ENCODE results near the gene GDPD4.

Gene GDPD4

GRCh38 chr11:77189588-77190210, 111.8 kb downstream of the GDPD4 start:
- DNase-seq (ENCODE audit: low read depth in 3 of 3) = no peak

- no peak for DNase-seq (ENCODE audit: low read depth in 3 of 3)
Measured at GRCh38 chr11:77188633-77189491, 112.6 kb downstream of the GDPD4 start.

- DNase-seq (ENCODE audit: low read depth in 3 of 3) = peak; percentile 40 to 54 (median 42)
Measured at GRCh38 chr11:77187776-77188632, 113.5 kb downstream of the GDPD4 start.

GRCh38 chr11:77187111-77187750, 114.3 kb downstream of the GDPD4 start:
- DNase-seq (ENCODE audit: low read depth in 3 of 3) = no peak

GRCh38 chr11:77186302-77186701, 115.2 kb downstream of the GDPD4 start:
- DNase-seq (ENCODE audit: low read depth in 3 of 3) = no peak

- DNase-seq (ENCODE audit: low read depth in 3 of 3) = no peak
Measured at GRCh38 chr11:77184136-77184860, 117.2 kb downstream of the GDPD4 start.

GRCh38 chr11:77183431-77183984, 118.0 kb downstream of the GDPD4 start:
- DNase-seq (ENCODE audit: low read depth in 3 of 3) = no peak

- no peak for DNase-seq (ENCODE audit: low read depth in 3 of 3)
Measured at GRCh38 chr11:77182542-77183430, 118.7 kb downstream of the GDPD4 start.

- no peak for DNase-seq (ENCODE audit: low read depth in 3 of 3)
Measured at GRCh38 chr11:77181799-77182541, 119.5 kb downstream of the GDPD4 start.

- no peak for DNase-seq (ENCODE audit: low read depth in 3 of 3)
Measured at GRCh38 chr11:77181226-77181625, 120.3 kb downstream of the GDPD4 start.

GRCh38 chr11:77180346-77180745, 121.1 kb downstream of the GDPD4 start:
- no peak for DNase-seq (ENCODE audit: low read depth in 3 of 3)

- DNase-seq (ENCODE audit: low read depth in 3 of 3) = no peak
Measured at GRCh38 chr11:77179681-77180080, 121.8 kb downstream of the GDPD4 start.

- DNase-seq (ENCODE audit: low read depth in 3 of 3) = no peak
Measured at GRCh38 chr11:77179048-77179447, 122.4 kb downstream of the GDPD4 start.

- DNase-seq (ENCODE audit: low read depth in 3 of 3) = no peak
Measured at GRCh38 chr11:77178150-77178549, 123.3 kb downstream of the GDPD4 start.

GRCh38 chr11:77176996-77177395, 124.5 kb downstream of the GDPD4 start:
- no peak for DNase-seq (ENCODE audit: low read depth in 3 of 3)

GRCh38 chr11:77175869-77176539, 125.5 kb downstream of the GDPD4 start:
- DNase-seq (ENCODE audit: low read depth in 3 of 3) = no peak

- no peak for DNase-seq (ENCODE audit: low read depth in 3 of 3)
Measured at GRCh38 chr11:77175021-77175842, 126.3 kb downstream of the GDPD4 start.

GRCh38 chr11:77174559-77174958, 126.9 kb downstream of the GDPD4 start:
- DNase-seq (ENCODE audit: low read depth in 3 of 3) = no peak

All from stimulated activated CD4-positive, alpha-beta T cell treated with anti-CD3 and anti-CD28 coated beads, TNF-alpha, amount 100 ng/mL, for 48 hours (primary cell).